OCI-LY3 (cell line): ENCODE measurements around the gene RNF11.

ENCODE experiments used
- H2AFZ ChIP-seq: fragments of 200-600, 300-600 bp; shearing (Covaris generic); 2 replicates; pipeline ENCODE4 v1.6.0; 2014; ENCODE audit warnings: antibody characterized with exemption, low read depth, low read length
- H3K27ac ChIP-seq: fragments of 200-600, 300-600 bp; sonication (generic); 2 replicates; pipeline ENCODE4 v1.5.1; 2014; ENCODE audit warnings: mild to moderate bottlenecking, low read length, moderate library complexity, mixed read lengths
- H3K27me3 ChIP-seq: fragments of 200-600, 300-600 bp; sonication (generic); 2 replicates; pipeline ENCODE4 v1.6.1; 2014; ENCODE audit warnings: low read depth, low read length, mixed read lengths
- H3K36me3 ChIP-seq: fragments of 200-600, 300-600 bp; sonication (generic); replicated peaks from 2 replicates; pipeline ENCODE3; 2014; ENCODE audit warnings: low read depth, low read length, mixed read lengths
- H3K4me1 ChIP-seq: fragments of 300-600, 200-600 bp; sonication (generic); 2 replicates; pipeline ENCODE4 v1.6.1; 2014; ENCODE audit warnings: low read length, mixed read lengths
- H3K4me2 ChIP-seq: fragments of 200-600, 300-600 bp; sonication (generic); 2 replicates; pipeline ENCODE4 v1.6.1; 2014; ENCODE audit warnings: low read length, mixed read lengths
- H3K4me3 ChIP-seq: fragments of 300-600, 200-600 bp; sonication (generic); 2 replicates; pipeline ENCODE4 v1.5.1; 2014; ENCODE audit warnings: antibody characterized with exemption, mild to moderate bottlenecking, low read length, moderate library complexity
- H3K79me2 ChIP-seq: fragments of 300-600, 200-600 bp; shearing (Covaris generic); 2 replicates; pipeline ENCODE4 v1.6.1; 2014; ENCODE audit warnings: mild to moderate bottlenecking, low read length, mixed read lengths
- H3K9ac ChIP-seq: fragments of 300-600, 200-600 bp; shearing (Covaris generic); 2 replicates; pipeline ENCODE4 v1.6.0; 2014; ENCODE audit warnings: mild to moderate bottlenecking, low read length, moderate library complexity
- H3K9me3 ChIP-seq: fragments of 200-600, 300-600 bp; shearing (Covaris generic); 2 replicates; pipeline ENCODE4 v1.6.1; 2014; ENCODE audit warnings: low read length, mixed read lengths; ENCODE audit not compliant: insufficient read depth
- H4K20me1 ChIP-seq: fragments of 200-600, 300-600 bp; sonication (generic); 2 replicates; pipeline ENCODE4 v1.6.1; 2016; ENCODE audit warnings: low read length, mixed read lengths; ENCODE audit not compliant: insufficient read depth
- EZH2phosphoT487 ChIP-seq: fragments of 200-600 bp; shearing (Covaris generic); IDR thresholded peaks from 2 replicates; pipeline ENCODE4 v1.6.1; 2018; ENCODE audit warnings: antibody characterized with exemption, mixed run types, low read depth
- TF ChIP-seq, protein P1 (sequence below): fragments of 200-600, 300-600 bp; sonication (generic); IDR thresholded peaks from 2 replicates; pipeline ENCODE4 v1.5.1; 2014; ENCODE audit warnings: antibody characterized with exemption, low read length, low read depth

RNF11 gene

DNA sequence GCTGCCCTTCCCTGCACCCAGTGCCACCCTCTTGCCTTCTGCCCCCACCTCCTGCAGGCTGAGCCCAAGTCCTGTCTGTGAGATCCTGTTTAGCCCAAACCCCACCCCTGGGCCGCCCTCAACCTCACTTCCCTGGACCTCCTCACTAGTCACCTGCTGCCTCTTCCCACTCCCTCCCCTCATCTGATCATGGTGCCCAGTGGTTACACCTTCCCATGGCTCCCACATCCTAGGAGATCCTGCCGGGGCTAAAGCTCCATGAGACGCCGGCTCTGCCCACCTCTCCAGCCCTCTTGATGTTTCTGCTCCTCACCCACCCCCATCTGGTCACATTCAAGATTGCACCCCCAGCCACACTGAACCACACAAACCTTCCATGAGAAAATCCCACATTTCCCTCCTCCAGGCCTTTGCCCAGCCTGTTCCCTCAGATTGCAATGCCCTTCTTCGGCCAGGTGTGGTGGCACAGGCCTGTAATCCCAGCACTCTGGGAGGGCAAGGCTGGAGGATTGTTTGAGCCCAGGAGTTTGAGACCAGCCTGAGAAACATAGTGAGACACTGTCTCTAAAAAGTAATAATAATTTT, 77.3 kb downstream of the RNF11 start:
- Histone ChIP-seq H3K9me3 (no peaks in the 10 kb centered on the region), H3K4me2 (no peak overlapping the region), H3K9ac (no peak overlapping the region), H3K4me3 (no peak overlapping the region), H3K36me3 (no peaks in the 10 kb centered on the region), H3K27ac (no peak overlapping the region), H3K79me2 (no peaks in the 10 kb centered on the region), H3K4me1 (peaks cover 31% of the 10 kb centered on the region), H2AFZ (no peak overlapping the region), H4K20me1 (no peaks in the 10 kb centered on the region), H3K27me3 (no peaks in the 10 kb centered on the region)
- TF ChIP-seq EZH2phosphoT487 = no peak
- TF ChIP-seq, protein P1, sequence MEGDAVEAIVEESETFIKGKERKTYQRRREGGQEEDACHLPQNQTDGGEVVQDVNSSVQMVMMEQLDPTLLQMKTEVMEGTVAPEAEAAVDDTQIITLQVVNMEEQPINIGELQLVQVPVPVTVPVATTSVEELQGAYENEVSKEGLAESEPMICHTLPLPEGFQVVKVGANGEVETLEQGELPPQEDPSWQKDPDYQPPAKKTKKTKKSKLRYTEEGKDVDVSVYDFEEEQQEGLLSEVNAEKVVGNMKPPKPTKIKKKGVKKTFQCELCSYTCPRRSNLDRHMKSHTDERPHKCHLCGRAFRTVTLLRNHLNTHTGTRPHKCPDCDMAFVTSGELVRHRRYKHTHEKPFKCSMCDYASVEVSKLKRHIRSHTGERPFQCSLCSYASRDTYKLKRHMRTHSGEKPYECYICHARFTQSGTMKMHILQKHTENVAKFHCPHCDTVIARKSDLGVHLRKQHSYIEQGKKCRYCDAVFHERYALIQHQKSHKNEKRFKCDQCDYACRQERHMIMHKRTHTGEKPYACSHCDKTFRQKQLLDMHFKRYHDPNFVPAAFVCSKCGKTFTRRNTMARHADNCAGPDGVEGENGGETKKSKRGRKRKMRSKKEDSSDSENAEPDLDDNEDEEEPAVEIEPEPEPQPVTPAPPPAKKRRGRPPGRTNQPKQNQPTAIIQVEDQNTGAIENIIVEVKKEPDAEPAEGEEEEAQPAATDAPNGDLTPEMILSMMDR = no peak; the same call in 1 of the 2 replicates

GRCh38 chr1:51313961-51314777, 78.1 kb downstream of the RNF11 start:
- Histone ChIP-seq H3K4me3 (no peak overlapping the region), H3K79me2 (no peaks in the 10 kb centered on the region), H3K36me3 (no peaks in the 10 kb centered on the region), H3K9ac (no peak overlapping the region), H3K4me2 (peak overlapping the region; percentile 51), H2AFZ (peak overlapping the region; percentile 26; the same call in 1 of the 2 replicates), H3K9me3 (no peaks in the 10 kb centered on the region), H3K27me3 (no peaks in the 10 kb centered on the region), H4K20me1 (no peaks in the 10 kb centered on the region), H3K27ac (no peak overlapping the region), H3K4me1 (peaks cover 31% of the 10 kb centered on the region)
- TF ChIP-seq, protein P1 = no peak
- no peak for TF ChIP-seq EZH2phosphoT487

GRCh38 chr1:51314974-51315373, 78.9 kb downstream of the RNF11 start:
- no peak overlapping the region for H3K4me3 ChIP-seq
- H3K9ac ChIP-seq = no peak overlapping the region
- no peaks in the 10 kb centered on the region for H3K9me3 ChIP-seq
- H3K27ac ChIP-seq = no peak overlapping the region
- peak overlapping the region; percentile 51 for H3K4me2 ChIP-seq
- H3K27me3 ChIP-seq = no peaks in the 10 kb centered on the region
- TF ChIP-seq EZH2phosphoT487 = no peak
- TF ChIP-seq, protein P1 = no peak
- H3K4me1 ChIP-seq = peaks cover 31% of the 10 kb centered on the region
- H2AFZ ChIP-seq = no peak overlapping the region
- H3K36me3 ChIP-seq = no peaks in the 10 kb centered on the region
- H4K20me1 ChIP-seq = no peaks in the 10 kb centered on the region
- H3K79me2 ChIP-seq = no peaks in the 10 kb centered on the region

- Histone ChIP-seq H4K20me1 (no peaks in the 10 kb centered on the region), H3K9ac (no peak overlapping the region), H3K9me3 (no peaks in the 10 kb centered on the region), H3K27me3 (no peaks in the 10 kb centered on the region), H3K36me3 (no peaks in the 10 kb centered on the region), H3K4me1 (peaks cover 31% of the 10 kb centered on the region), H3K79me2 (no peaks in the 10 kb centered on the region), H3K4me2 (peak overlapping the region; percentile 51), H3K4me3 (0 out of 2 replicates have a peak overlapping the region, but pooled peaks have one; percentile 8), H2AFZ (no peak overlapping the region), H3K27ac (0 out of 2 replicates have a peak overlapping the region, but pooled peaks have one; percentile 23)
- no peak for TF ChIP-seq EZH2phosphoT487
- TF ChIP-seq, protein P1 = peak; percentile 67
Measured at GRCh38 chr1:51316113-51316845, 80.2 kb downstream of the RNF11 start.
